HFFc6 (cell line): ENCODE measurements around the gene CCDC174. TPM values are rescaled to one million over a fixed set of nuclear protein-coding genes. Genes with fewer than 3 reads are reported as not detected.
"Not testable (repeated sequence)": the region's sequence is repeated elsewhere in the genome, so short reads cannot be mapped to it uniquely, and the experiment has no call there.

Experiments used
- DNase-seq: peaks from one replicate; pipeline ENCODE4 v3.0.0-alpha.2; 2018
- H3K27ac Mint-ChIP-seq: 2 replicates; pipeline ENCODE4 v1.8.0; 2020; ENCODE audit warnings: mild to moderate bottlenecking, mixed read lengths
- H3K27me3 Mint-ChIP-seq: 2 replicates; pipeline ENCODE4 v1.8.0; 2021; ENCODE audit warnings: mild to moderate bottlenecking, moderate library complexity, mixed read lengths; ENCODE audit not compliant: insufficient read depth
- H3K36me3 Mint-ChIP-seq: 2 replicates; pipeline ENCODE4 v1.8.0; 2021; ENCODE audit warnings: low read depth, mixed read lengths
- H3K4me1 Mint-ChIP-seq: 2 replicates; pipeline ENCODE4 v1.8.0; 2020; ENCODE audit warnings: low read depth, mixed read lengths
- H3K4me3 Mint-ChIP-seq: 2 replicates; pipeline ENCODE4 v1.8.0; 2020; ENCODE audit warnings: mild to moderate bottlenecking, moderate library complexity, mixed read lengths
- H3K9me3 Mint-ChIP-seq: 2 replicates; pipeline ENCODE4 v1.8.0; 2020; ENCODE audit warnings: mild to moderate bottlenecking, mixed read lengths
- total RNA-seq, 6 experiments: library from RNA; stranded (reverse); fragmentation: NEBNext Ultra II Directional; extraction: Animal tissue kit (Norgen Biotek cat#: 25700); gene quantifications; 2 replicates in 1 of 6; 3 replicates in 5 of 6; pipeline ENCODE4 v1.2.3, GENCODE V29; 2021
- TF ChIP-seq, protein P1 (sequence below): fragments of 200-600 bp; sonication (generic); IDR thresholded peaks from 2 replicates; pipeline ENCODE4 v1.5.0; 2021; ENCODE audit warnings: antibody characterized with exemption, mild to moderate bottlenecking

Gene CCDC174
- total RNA-seq, 6 experiments from 2014 or later = 8.7 to 13.4 (median 10.5) TPM

DNA sequence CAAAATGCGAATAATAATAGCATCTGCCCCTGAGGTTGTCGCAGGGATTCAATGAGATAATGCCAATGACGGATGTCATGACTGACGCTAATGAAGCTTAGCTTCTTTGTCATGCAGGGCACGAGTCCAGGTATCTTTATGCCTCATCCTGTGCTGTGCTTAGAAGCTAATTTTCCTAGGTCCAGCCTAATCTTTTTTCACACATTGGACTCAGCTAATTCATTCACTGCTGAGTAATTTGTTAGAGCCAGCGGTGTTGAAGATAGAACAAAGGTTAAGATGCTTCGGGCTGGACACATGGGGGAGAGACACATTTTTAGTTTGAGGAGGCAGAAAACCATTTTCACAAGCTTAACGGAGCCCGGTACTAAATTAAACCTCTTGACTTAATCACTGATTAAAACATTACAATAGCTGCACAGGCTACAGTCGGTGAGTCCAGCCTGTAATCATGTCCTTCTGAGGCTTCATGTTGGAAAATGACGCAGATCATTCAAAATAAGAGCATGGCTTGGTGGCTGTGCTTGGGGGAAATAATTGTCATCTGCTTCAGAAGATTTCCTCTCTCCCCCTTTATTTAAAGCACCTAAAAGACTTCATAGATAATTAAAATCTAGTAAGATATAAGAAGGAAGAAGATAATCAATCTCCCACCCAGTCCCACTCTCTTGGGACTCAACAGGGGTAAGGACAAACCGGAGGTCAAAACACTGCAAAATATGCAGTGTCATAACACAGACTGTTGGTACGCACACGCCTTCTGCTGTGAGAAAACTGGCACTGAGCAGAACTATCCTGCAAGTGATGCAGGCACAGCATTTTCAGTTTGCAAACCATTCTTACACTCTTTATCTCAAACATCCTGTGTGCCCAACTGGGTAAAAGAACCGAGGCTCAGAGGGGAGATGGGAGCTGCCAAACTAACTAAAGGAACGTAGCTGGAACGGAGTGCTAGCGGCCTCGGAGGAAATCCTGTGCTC, 3.3 kb upstream of the CCDC174 start:
- TF ChIP-seq, protein P1, sequence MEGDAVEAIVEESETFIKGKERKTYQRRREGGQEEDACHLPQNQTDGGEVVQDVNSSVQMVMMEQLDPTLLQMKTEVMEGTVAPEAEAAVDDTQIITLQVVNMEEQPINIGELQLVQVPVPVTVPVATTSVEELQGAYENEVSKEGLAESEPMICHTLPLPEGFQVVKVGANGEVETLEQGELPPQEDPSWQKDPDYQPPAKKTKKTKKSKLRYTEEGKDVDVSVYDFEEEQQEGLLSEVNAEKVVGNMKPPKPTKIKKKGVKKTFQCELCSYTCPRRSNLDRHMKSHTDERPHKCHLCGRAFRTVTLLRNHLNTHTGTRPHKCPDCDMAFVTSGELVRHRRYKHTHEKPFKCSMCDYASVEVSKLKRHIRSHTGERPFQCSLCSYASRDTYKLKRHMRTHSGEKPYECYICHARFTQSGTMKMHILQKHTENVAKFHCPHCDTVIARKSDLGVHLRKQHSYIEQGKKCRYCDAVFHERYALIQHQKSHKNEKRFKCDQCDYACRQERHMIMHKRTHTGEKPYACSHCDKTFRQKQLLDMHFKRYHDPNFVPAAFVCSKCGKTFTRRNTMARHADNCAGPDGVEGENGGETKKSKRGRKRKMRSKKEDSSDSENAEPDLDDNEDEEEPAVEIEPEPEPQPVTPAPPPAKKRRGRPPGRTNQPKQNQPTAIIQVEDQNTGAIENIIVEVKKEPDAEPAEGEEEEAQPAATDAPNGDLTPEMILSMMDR = no peak
- Mint-ChIP-seq H3K27ac (no peak overlapping the region), H3K9me3 (no peaks in the 10 kb centered on the region), H3K4me3 (no peak overlapping the region), H3K4me1 (peaks cover 22% of the 10 kb centered on the region), H3K27me3 (peaks cover 26% of the 10 kb centered on the region), H3K36me3 (peaks cover 15% of the 10 kb centered on the region)
- no peak for DNase-seq

DNA sequence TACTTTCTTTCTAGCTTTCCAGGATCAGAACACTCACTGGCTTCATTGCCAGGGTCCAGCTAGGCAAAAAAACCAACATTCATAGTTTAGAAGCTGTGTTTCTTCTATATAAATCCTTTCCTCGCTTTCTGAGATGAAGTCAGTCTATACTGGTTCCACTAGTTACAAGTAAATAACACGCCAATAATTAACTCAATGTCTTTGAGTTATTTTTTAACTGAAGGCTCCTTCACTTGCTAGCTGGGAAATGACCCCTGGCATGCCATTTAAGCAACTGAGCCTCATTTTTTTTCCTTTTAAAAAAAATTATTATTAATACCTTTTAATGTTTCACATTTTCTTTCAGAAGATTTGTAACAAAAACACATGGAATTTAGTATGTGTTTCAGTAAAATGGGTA, 2.1 kb upstream of the CCDC174 start:
- no peak overlapping the region for H3K4me3 Mint-ChIP-seq
- peaks cover 31% of the 10 kb centered on the region for H3K4me1 Mint-ChIP-seq
- no peak overlapping the region for H3K27ac Mint-ChIP-seq
- no peaks in the 10 kb centered on the region for H3K9me3 Mint-ChIP-seq
- TF ChIP-seq, protein P1 = no peak
- peaks cover 17% of the 10 kb centered on the region for H3K27me3 Mint-ChIP-seq
- no peak for DNase-seq
- H3K36me3 Mint-ChIP-seq = peaks cover 15% of the 10 kb centered on the region

DNA sequence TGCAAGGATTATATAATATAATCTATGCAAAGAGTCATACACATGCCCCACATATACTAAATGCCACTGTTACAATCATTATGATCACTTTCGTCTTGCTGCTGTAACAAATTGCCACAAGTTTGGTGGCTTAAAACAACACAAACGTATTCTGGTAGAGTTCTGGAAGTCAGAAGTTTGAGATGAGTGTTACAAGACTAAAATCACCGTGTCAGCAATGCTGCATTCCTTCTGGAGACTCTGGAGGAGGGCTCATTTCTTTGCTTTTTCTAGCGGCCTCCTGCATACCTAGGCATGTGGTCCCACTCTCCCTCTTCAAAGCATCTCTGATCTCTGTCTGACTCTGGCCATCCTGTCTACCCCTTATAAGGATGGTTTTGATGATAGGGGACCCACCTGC, 1.4 kb upstream of the CCDC174 start:
- no peak for DNase-seq
- Mint-ChIP-seq H3K4me1 (peaks cover 31% of the 10 kb centered on the region), H3K27ac (no peak overlapping the region; the same call in 1 of the 2 replicates), H3K27me3 (peaks cover 12% of the 10 kb centered on the region), H3K36me3 (peaks cover 17% of the 10 kb centered on the region), H3K9me3 (no peaks in the 10 kb centered on the region), H3K4me3 (peak overlapping the region; percentile 97; the same call in 1 of the 2 replicates)
- TF ChIP-seq, protein P1 = no peak

DNA sequence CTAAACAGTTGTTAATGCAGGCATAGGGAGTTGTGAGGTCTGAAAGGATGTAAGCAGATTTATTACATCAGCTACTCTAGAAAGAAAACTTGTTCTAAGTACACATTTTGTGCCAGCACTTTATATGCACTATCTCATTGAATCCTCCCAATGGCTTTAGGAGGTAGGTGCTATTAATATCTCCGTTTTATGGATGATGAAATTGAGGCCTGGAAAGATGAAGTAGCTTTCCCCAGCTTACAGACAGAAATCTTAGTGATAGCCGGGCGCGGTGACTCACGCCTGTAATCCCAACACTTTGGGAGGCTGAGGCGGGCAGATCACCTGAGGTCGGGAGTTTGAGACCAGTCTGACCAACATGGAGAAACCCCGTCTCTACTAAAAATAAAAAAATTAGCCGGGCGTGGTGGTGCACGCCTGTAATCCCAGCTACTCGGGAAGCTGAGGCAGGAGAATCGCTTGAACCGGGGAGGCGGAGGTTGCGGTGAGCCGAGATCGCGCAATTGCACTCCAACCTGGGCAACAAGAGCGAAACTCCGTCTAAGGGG, 872 bp downstream of the CCDC174 start:
- Mint-ChIP-seq H3K36me3 (peaks cover 25% of the 10 kb centered on the region), H3K27ac (peak overlapping the region; percentile 98), H3K4me3 (peak overlapping the region; percentile 97), H3K4me1 (peaks cover 31% of the 10 kb centered on the region)
- not testable (repeated sequence) for DNase-seq, H3K27me3 Mint-ChIP-seq, H3K9me3 Mint-ChIP-seq

DNA sequence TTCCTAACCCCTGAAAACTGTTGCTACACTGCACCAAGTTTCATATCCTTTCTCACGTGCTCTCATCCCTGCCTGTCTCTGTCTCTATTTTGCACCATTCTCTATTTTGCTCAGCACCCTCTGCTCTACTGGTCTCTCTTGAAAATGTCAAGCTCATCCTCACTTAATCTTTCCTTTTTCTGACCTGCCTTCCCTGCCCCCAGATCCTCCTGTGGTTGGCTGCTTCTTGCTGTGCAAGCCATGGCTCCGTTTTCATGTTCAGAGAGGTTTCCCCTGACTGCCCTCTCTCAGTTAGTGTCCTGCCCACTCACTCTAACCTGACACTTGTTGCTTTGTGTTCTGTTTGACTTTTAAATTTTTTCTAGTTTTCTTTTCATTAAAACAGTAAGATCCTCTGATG, 6.0 kb downstream of the CCDC174 start:
- peaks cover 22% of the 10 kb centered on the region for H3K36me3 Mint-ChIP-seq
- no peak overlapping the region for H3K4me3 Mint-ChIP-seq
- no peak overlapping the region for H3K27ac Mint-ChIP-seq
- H3K9me3 Mint-ChIP-seq = no peaks in the 10 kb centered on the region
- peaks cover 16% of the 10 kb centered on the region for H3K4me1 Mint-ChIP-seq
- TF ChIP-seq, protein P1 = no peak
- H3K27me3 Mint-ChIP-seq = no peaks in the 10 kb centered on the region; the same call in 1 of the 2 replicates
- DNase-seq = no peak

DNA sequence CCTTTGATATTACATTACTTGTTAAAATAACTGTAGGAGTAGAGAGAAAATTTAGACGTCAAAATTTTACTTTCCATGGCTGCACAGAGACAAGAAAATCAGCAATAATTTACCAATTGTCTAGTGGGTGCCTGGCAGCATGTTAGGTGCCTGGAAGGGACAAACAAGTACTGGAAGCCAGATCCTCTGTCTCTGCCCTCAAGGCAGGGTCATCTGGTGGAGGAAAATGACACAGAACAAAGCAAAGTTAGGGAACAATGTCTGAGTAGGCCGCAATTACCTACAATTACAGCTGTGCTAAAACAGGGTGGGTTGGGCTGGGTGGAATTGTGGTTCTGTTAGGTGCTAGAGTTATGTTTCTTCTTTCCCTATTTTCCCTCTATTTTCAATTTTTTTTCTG, 7.4 kb downstream of the CCDC174 start:
- H3K27ac Mint-ChIP-seq = no peak overlapping the region
- H3K4me1 Mint-ChIP-seq = peaks cover 2% of the 10 kb centered on the region
- TF ChIP-seq, protein P1 = no peak
- no peaks in the 10 kb centered on the region for H3K9me3 Mint-ChIP-seq
- H3K36me3 Mint-ChIP-seq = peaks cover 22% of the 10 kb centered on the region
- DNase-seq = no peak
- H3K27me3 Mint-ChIP-seq = no peaks in the 10 kb centered on the region; the same call in 1 of the 2 replicates
- no peak overlapping the region for H3K4me3 Mint-ChIP-seq
